Panc1 (cell line): ENCODE measurements around the gene LRRFIP1.

Experiments used
- CTCF ChIP-seq: fragments of 450-650 bp; IDR thresholded peaks from 2 replicates; pipeline ENCODE4 v1.5.1; 2017; ENCODE audit warnings: mild to moderate bottlenecking
- POLR2AphosphoS5 ChIP-seq: IDR thresholded peaks from 2 replicates; pipeline ENCODE4 v1.6.1; 2012; ENCODE audit warnings: mild to moderate bottlenecking, low read depth, low read length, moderate library complexity
- REST ChIP-seq, 2 experiments: IDR thresholded peaks; 2 replicates each; pipeline ENCODE4 v1.6.1; 2011 to 2012; ENCODE audit warnings: low read depth in 2 of 2, control low read depth in 1 of 2, low read length in 1 of 2, mild to moderate bottlenecking in 1 of 2, moderate library complexity in 1 of 2; ENCODE audit not compliant: insufficient read depth in 1 of 2
- SIN3A ChIP-seq: IDR thresholded peaks from 2 replicates; pipeline ENCODE4 v1.6.1; 2012; ENCODE audit warnings: low read depth, mild to moderate bottlenecking, low read length, moderate library complexity, borderline replicate concordance; ENCODE audit not compliant: insufficient read depth
- TCF7L2 ChIP-seq: IDR thresholded peaks from 2 replicates; pipeline ENCODE4 v1.6.1; 2011; ENCODE audit warnings: mild to moderate bottlenecking, low read depth, low read length, inconsistent platforms

GRCh38 chr2:237816531-237816930 is 189.1 kb downstream of the LRRFIP1 start:
- TF ChIP-seq CTCF (no peak), POLR2AphosphoS5 (no peak), SIN3A (no peak), REST (IDR thresholded peaks at IDR 0.05; ENCODE audit: insufficient read depth in 1 of 2, low read depth in 2 of 2, low read length in 1 of 2) (no peak), TCF7L2 (no peak)
